Adipocyte (in vitro differentiated cells): ENCODE measurements around the gene MRFAP1L1.
"Not testable (repeated sequence)": the region's sequence is repeated elsewhere in the genome, so short reads cannot be mapped to it uniquely, and the experiment has no call there.

ENCODE experiments used
- DNase-seq: peaks from one replicate; pipeline ENCODE4 v3.0.0-alpha.2; 2015; ENCODE audit warnings: low read depth
- H3K27me3 ChIP-seq: replicated peaks from 2 replicates; pipeline ENCODE4 v1.7.0; 2013; ENCODE audit warnings: mild to moderate bottlenecking, low read length, moderate library complexity; ENCODE audit not compliant: control insufficient read depth, insufficient read depth
- H3K36me3 ChIP-seq: 2 replicates; pipeline ENCODE4 v1.7.0; 2013; ENCODE audit warnings: low read length, mild to moderate bottlenecking, moderate library complexity; ENCODE audit not compliant: control insufficient read depth, insufficient read depth, severe bottlenecking
- H3K4me1 ChIP-seq: 2 replicates; pipeline ENCODE4 v1.7.0; 2013; ENCODE audit warnings: mild to moderate bottlenecking, low read length, moderate library complexity; ENCODE audit not compliant: control insufficient read depth, insufficient read depth
- H3K4me3 ChIP-seq: 2 replicates; pipeline ENCODE4 v1.7.0; 2013; ENCODE audit warnings: mild to moderate bottlenecking, low read length, moderate library complexity
- H3K9ac ChIP-seq: 2 replicates; pipeline ENCODE4 v1.7.0; 2013; ENCODE audit warnings: mild to moderate bottlenecking, low read length, moderate library complexity
- H3K9me3 ChIP-seq: 2 replicates; pipeline ENCODE4 v1.7.0; 2013; ENCODE audit warnings: mild to moderate bottlenecking, low read length, moderate library complexity; ENCODE audit not compliant: control insufficient read depth

The MRFAP1L1 gene

DNA sequence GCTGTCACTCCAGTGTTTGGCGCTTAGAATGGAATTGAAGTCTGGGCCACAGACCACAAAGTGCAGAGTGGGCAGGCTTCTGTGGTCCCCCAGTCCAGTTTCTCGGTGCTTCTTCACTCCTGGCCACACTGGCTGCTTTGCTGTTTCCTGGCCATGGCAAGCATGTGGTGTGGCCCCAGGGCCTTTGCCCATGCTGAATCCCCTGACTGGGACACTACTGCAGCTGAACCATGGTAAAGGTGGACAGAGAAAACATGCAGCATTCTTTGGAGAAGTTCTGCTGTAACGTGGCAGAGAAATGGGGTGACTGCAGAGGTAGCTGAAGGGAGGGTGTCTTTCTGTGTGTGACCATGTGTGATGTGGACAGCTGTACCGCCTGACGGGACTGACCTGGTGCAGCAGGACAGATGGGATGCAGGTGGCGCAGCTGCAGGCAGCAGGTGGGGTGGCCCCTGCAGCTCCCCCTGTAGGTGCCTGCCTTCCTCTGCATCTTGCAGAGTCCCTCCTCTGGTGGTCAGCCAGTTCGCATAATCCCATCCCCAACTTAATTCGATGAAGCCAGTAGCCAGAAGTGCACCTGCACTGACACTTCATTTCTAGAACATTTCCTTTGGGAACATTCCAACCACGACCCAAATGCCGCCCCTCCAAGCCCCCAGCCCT lies 29.2 kb downstream of the MRFAP1L1 start:
- Histone ChIP-seq H3K27me3 (no peaks in the 10 kb centered on the region), H3K36me3 (no peaks in the 10 kb centered on the region), H3K4me3 (no peak overlapping the region), H3K9ac (no peak overlapping the region), H3K9me3 (no peaks in the 10 kb centered on the region), H3K4me1 (peaks cover 7% of the 10 kb centered on the region)
- DNase-seq = no peak

DNA sequence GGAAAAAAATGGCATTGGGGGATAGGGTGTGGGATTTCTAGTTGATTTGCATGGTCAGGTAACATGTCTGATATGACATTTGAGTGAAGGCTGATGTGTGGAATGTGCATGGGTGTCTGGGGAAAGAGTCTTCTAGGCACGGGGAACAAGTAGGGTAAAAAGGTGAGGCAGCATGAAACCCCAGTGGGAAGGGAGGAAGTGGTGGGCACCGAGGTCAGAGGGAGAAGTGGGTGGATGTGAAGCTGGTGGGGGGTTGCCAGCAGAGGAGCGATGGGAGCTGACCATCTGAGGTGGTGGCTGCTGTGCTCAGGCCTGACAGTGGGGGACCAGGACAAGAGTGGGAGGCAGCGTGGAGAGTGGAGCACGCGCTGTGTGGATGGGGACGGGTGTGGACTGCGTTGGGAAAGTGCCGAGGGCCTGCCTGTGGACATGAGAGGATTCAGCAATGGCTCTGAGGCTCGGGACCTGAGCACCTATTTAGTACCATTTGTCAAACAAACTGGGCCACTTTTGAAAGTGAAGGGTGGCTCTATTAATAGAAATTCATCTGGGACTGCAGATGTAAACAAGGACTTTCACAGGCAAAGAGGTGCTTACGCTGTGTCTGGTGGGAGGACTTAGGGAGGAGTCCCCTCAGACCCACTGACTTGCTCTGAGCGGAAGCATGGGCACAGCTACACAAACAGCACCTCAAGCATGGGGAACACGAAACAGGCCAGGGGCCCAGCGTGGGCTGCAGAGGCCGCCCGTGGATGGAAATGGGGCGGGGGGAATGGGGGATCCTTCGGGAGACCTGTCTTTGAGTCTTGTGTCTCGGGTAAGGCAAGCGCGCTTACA lies 32.7 kb downstream of the MRFAP1L1 start:
- no peaks in the 10 kb centered on the region for H3K36me3 ChIP-seq
- no peaks in the 10 kb centered on the region for H3K9me3 ChIP-seq
- peaks cover 18% of the 10 kb centered on the region for H3K4me1 ChIP-seq
- H3K4me3 ChIP-seq = peak overlapping the region; percentile 37
- H3K27me3 ChIP-seq = no peaks in the 10 kb centered on the region
- no peak for DNase-seq
- no peak overlapping the region for H3K9ac ChIP-seq

DNA sequence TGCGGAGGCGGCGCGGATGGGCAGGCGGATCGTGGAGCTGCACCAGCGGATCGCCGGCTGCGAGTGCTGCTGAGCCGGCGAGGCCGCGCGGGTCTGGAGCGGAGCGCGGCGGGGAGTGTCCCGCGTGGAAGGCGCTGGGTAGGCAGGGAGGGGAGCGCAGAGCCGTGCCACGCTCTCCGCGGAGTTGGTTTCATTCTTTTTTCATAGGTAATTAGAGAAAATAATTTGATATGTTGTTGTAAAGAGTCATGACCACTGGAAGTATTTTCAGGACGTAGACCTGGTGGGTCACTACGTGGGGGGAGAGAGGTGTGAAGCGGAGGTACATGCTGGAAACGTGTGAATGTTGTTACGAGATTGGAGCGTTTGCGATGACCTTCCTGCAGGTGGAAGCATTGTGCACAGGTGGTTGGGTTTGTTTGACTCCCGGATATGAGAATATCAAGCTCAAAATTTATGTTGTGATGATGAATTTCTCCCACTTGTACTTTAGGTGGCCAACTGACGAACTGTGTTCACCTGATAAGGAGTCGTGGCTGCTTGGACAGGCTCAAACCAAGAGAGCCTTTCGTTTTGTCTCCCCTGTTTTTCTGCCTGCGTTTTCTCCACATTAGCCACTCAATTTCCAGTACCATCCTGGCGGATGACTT lies 35.0 kb downstream of the MRFAP1L1 start:
- peak; percentile 27 for DNase-seq
- peak overlapping the region; percentile 89 for H3K4me3 ChIP-seq
- H3K4me1 ChIP-seq = peaks cover 18% of the 10 kb centered on the region

DNA sequence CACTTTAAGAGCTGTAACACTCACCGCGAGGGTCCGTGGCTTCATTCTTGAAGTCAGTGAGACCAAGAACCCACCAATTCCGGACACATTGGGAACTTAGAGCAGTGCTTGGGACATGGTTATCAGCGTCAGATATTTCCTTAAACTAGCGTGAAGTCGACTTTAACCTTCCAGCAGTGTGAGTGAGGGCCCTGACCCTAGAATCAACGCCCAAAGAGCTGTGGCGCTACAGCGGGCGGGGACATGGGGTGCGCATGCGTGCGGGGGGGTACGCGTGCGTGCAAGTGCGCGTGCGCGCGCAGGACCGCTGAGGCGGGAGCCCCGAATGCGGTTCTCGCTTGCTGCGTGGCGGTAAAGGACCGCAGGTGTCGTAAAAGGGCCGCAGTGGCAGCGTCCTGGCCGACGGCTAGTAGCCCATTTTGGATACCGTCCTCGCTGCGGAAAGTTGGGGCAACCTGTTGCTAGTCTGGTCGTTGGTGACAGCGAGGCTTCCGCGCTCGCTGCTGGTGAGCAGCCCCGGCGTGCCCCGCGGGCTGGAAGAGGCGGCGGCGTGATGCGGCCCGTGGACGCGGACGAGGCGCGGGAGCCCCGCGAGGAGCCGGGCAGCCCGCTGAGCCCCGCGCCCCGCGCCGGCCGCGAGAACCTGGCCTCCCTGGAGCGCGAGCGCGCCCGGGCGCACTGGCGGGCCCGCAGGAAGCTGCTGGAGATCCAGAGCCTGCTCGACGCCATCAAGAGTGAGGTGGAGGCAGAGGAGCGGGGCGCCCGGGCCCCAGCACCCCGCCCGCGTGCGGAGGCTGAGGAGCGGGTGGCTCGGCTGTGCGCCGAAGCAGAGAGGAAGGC lies 35.8 kb downstream of the MRFAP1L1 start:
- H3K9ac ChIP-seq = peak overlapping the region; percentile 88
- peak overlapping the region; percentile 89 for H3K4me3 ChIP-seq
- peak; percentile 97 for DNase-seq
- no peaks in the 10 kb centered on the region for H3K36me3 ChIP-seq
- H3K9me3 ChIP-seq = no peaks in the 10 kb centered on the region
- H3K4me1 ChIP-seq = peaks cover 18% of the 10 kb centered on the region
- H3K27me3 ChIP-seq = no peaks in the 10 kb centered on the region

More for the DNA sequence above, 35.0 kb downstream of the MRFAP1L1 start:
- Histone ChIP-seq H3K9me3 (no peaks in the 10 kb centered on the region), H3K36me3 (no peaks in the 10 kb centered on the region), H3K9ac (peak overlapping the region; percentile 88), H3K27me3 (no peaks in the 10 kb centered on the region)

DNA sequence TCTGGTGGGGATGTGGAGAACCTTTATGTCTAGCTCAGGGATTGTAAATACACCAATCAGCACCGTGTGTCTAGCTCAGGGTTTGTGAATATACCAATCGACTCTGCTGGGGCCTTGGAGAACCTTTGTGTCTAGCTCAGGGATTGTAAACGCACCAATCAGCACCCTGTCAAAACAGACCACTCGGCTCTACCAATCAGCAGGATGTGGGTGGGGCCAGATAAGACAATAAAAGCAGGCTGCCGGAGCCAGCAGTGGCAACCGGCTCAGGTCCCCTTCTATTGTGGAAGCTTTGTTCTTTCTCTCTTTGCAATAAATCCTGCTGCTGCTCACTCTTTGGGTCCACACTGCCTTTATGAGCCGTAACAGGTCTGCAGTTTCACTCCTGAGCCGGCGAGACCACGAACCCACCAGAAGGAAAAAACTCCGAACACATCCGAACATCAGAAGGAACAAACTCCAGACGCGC lies 36.4 kb downstream of the MRFAP1L1 start:
- H3K27me3 ChIP-seq, H3K36me3 ChIP-seq, H3K9me3 ChIP-seq, DNase-seq: not testable (repeated sequence)
- peaks cover 18% of the 10 kb centered on the region for H3K4me1 ChIP-seq
- peak overlapping the region; percentile 88 for H3K9ac ChIP-seq
- peak overlapping the region; percentile 89 for H3K4me3 ChIP-seq

DNA sequence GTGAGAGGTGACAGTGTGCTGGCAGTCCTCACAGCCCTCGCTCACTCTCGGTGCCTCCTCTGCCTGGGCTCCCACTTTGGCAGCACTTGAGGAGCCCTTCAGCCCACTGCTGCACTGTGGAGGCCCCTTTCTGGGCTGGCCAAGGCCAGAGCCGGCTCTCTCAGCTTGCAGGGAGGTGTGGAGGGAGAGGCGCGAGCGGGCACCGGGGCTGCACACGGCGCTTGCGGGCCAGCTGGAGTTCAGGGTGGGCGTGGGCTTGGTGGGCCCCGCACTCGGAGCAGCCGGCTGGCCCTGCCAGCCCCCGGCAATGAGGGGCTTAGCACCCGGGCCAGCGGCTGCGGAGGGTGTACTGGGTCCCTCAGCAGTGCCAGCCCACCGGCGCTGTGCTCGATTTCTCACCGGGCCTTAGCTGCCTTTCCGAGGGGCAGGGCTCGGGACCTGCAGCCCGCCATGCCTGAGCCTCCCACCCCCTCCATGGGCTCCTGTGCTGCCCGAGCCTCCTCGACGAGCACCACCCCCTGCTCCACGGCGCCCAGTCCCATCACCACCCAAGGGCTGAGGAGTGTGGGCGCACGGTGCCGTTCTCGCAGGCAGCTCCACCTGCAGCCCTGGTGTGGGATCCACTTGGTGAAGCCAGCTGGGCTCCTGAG lies 37.0 kb downstream of the MRFAP1L1 start:
- not testable (repeated sequence) for DNase-seq, H3K36me3 ChIP-seq, H3K9me3 ChIP-seq, H3K9ac ChIP-seq, H3K27me3 ChIP-seq, H3K4me3 ChIP-seq
- H3K4me1 ChIP-seq = peaks cover 18% of the 10 kb centered on the region

DNA sequence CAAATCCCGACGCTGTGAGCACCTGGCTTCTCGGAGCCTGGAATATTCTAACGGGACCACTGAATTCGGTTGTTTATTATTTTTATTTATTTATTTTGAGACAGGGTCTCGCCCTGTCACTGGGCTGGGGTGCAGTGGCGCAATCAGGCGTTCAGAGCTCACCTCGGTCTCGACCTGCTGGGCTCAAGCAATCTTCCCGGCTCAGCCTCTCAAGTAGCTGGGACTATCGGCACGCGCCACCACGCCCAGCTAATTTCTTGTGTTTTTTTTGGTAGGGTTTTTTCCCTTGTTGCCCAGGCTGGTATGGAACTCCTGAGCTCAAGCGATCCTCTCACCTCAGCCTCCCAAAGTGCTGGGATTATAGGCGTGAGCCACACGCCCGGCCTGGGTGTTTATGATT lies 37.5 kb downstream of the MRFAP1L1 start:
- H3K4me3 ChIP-seq = no peak overlapping the region
- no peaks in the 10 kb centered on the region for H3K36me3 ChIP-seq
- peaks cover 18% of the 10 kb centered on the region for H3K4me1 ChIP-seq
- no peaks in the 10 kb centered on the region for H3K9me3 ChIP-seq
- no peak for DNase-seq
- no peak overlapping the region for H3K9ac ChIP-seq
- no peaks in the 10 kb centered on the region for H3K27me3 ChIP-seq

DNA sequence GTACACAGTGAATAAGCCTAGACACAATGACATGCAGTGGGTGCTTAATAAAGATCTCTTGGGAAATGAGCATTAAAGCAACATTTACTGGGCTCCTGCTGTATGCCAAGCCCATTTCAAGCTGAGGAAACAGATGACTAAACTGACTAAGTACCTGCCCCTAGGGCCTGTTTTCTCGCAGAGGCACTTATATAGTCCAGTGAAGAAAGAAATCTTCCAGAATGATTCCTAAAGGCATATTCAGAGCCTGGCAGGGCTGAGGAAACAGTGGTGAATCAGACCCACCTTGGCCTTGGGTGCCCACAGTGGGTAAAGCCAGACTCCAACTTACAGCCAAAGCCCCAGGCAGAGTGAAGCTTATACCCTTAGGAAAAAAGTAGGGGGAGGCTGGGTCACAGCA lies 38.0 kb downstream of the MRFAP1L1 start:
- H3K4me1 ChIP-seq = peaks cover 18% of the 10 kb centered on the region
- H3K9ac ChIP-seq = no peak overlapping the region
- H3K9me3 ChIP-seq = no peaks in the 10 kb centered on the region
- H3K27me3 ChIP-seq = no peaks in the 10 kb centered on the region
- no peak for DNase-seq
- no peak overlapping the region for H3K4me3 ChIP-seq
- no peaks in the 10 kb centered on the region for H3K36me3 ChIP-seq

DNA sequence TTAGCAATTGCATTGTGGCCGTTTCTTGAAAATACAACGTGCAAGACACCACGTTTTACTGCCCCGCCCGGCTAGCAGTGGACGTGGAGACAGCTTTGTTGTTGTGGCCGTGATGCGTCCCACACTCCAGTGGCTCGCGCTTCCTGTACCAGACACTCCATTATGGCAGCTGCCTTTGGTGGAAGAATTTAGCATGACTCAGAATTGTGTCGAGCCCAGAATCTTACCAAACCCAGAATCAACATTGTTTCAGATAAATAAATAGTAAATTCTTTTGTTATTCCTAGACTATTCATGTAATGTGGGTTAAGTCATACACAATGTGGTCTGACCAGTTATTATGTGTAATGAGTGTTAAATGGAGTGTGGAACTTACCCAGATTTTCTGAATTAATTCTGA lies 41.3 kb downstream of the MRFAP1L1 start:
- Histone ChIP-seq H3K4me1 (no peaks in the 10 kb centered on the region), H3K4me3 (no peak overlapping the region), H3K27me3 (peaks cover 4% of the 10 kb centered on the region), H3K9me3 (no peaks in the 10 kb centered on the region), H3K36me3 (no peaks in the 10 kb centered on the region), H3K9ac (no peak overlapping the region)
- DNase-seq = peak; percentile 40

DNA sequence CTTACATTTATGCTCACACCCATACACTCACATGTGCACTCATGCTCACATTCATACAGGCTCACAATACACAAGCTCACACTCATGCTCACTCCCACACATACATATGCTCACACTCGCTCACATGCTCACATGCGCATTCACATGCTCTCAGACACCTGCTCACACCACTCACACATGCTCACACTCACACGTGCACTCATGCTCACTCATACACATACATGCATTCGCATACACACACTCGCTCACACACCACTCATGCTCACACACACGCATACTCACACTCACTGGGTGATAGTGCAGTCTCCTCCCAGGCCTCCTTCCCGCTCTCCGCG lies 44.4 kb downstream of the MRFAP1L1 start:
- Histone ChIP-seq H3K4me1 (no peaks in the 10 kb centered on the region), H3K9me3 (no peaks in the 10 kb centered on the region), H3K27me3 (peaks cover 4% of the 10 kb centered on the region), H3K36me3 (no peaks in the 10 kb centered on the region), H3K9ac (no peak overlapping the region), H3K4me3 (no peak overlapping the region)
- DNase-seq = no peak
